ENCODE measurements around the gene LARGE1.

DNA sequence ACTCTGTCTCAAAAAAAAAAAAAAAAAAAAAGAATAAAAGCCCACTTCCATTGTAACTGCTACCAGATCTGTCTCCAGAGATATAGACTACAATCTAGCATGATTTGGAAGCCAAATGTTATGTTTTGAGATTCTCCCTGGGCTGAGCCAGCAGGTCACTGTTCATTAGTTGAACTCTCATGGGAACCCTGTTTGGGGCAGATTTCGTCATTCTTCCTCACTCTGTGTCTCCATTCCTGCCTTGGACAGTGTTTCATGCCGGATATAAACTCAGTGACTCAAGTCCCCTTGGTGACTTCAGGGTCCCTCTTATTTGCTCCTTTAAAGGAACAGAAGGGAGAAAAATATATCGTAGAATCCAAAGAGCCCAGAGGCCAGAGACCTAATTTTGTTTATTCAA, 378.1 kb downstream of the LARGE1 start:
- TF ChIP-seq POLR2AphosphoS5 (IDR thresholded peaks at IDR 0.05; ENCODE audit: low read depth, low read length) (no peak), POLR2A (IDR thresholded peaks at IDR 0.05; ENCODE audit: low read depth, low read length) (no peak), PAX5 (IDR thresholded peaks at IDR 0.05; ENCODE audit: insufficient read depth, low read length, severe bottlenecking) (no peak), TAF1 (IDR thresholded peaks at IDR 0.05; ENCODE audit: low read depth, low read length) (no peak), SPI1 (IDR thresholded peaks at IDR 0.05; ENCODE audit: low read depth, low read length) (no peak)
